Osteocyte (in vitro differentiated cells): ENCODE data around the gene ZNF662. TPM values are rescaled to one million over a fixed set of nuclear protein-coding genes. Genes with fewer than 3 reads are reported as not detected.

Source experiments
- DNase-seq: peaks from one replicate; pipeline ENCODE4 v3.0.0; 2021; ENCODE audit warnings: mixed read lengths; ENCODE audit not compliant: unreplicated experiment; ENCODE audit errors: extremely low spot score
- H3K27ac Mint-ChIP-seq: one replicate; pipeline ENCODE4 v1.8.0; 2021; ENCODE audit warnings: mild to moderate bottlenecking, mixed read lengths; ENCODE audit not compliant: unreplicated experiment
- H3K27me3 Mint-ChIP-seq: one replicate; pipeline ENCODE4 v1.8.0; 2021; ENCODE audit warnings: mixed read lengths; ENCODE audit not compliant: unreplicated experiment
- H3K36me3 Mint-ChIP-seq: one replicate; pipeline ENCODE4 v1.8.0; 2021; ENCODE audit warnings: mixed read lengths; ENCODE audit not compliant: unreplicated experiment
- H3K4me1 Mint-ChIP-seq: one replicate; pipeline ENCODE4 v1.8.0; 2021; ENCODE audit warnings: mixed read lengths; ENCODE audit not compliant: unreplicated experiment
- H3K4me3 Mint-ChIP-seq: one replicate; pipeline ENCODE4 v1.8.0; 2021; ENCODE audit warnings: mild to moderate bottlenecking, moderate library complexity, mixed read lengths; ENCODE audit not compliant: unreplicated experiment
- H3K9me3 Mint-ChIP-seq: one replicate; pipeline ENCODE4 v1.8.0; 2021; ENCODE audit warnings: mixed read lengths; ENCODE audit not compliant: unreplicated experiment
- long read RNA-seq: library from polyadenylated mRNA; unstranded; transcript quantifications from one replicate; pipeline ENCODE4 v2.0.0, GENCODE V29; 2021
- total RNA-seq: library from RNA; stranded (reverse); gene quantifications from 2 replicates; pipeline ENCODE4 v1.2.1, GENCODE V29; 2021
- TF ChIP-seq, protein P1 (sequence below): fragments of 200-600 bp; sonication (generic); IDR thresholded peaks from 2 replicates; pipeline ENCODE4 v1.5.0; 2021; ENCODE audit warnings: antibody characterized with exemption, mild to moderate bottlenecking, moderate library complexity

The ZNF662 gene
- total RNA-seq, result not detected in 2 replicates
- long read RNA-seq, result 0 reads

DNA sequence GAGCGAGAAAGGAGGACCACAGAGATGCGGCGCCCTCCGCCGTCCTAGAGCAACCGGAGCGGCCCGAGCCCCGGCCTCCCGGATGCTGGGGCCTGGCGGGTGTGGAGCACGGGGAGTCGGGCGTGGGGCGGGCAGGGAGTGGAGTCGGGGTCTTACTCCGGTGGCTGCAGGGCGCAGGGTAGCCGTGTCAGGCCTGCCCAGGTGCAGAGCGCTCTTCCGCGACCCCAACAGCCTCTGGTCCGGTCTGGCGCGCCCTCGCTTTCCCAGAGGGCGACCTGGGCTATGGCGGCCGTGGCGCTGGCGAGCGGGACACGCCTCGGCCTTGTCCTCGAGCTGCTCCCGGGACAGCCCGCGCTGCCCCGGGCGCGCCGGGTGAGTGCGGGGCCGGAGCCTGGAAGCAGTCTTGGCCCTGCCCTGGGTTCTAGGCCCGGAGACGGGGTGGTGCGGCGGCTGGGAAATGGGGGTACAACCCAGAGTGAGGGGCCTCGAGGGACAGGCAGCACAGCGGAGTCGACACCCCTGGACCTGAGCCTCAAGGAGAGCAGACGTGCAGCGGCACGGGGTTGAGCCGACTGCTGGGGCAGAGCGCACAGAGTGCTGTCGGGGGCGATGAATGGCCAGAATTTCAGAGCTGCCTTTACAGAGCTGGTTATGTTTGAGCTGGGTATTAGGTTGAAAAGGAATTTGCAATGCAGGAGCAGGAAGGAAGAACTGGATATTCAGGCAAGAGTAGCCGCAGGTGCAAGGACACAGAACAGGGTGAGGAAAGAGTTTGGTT is at the start of gene ZNF662:
Gene ZNF662 (plus strand): TSS at position 73 of the 778 bp plus-strand sequence. CDS start 1,973 bp downstream, outside the sequence.
- peaks cover 11% of the 10 kb centered on the region for H3K9me3 Mint-ChIP-seq
- TF ChIP-seq, protein P1, sequence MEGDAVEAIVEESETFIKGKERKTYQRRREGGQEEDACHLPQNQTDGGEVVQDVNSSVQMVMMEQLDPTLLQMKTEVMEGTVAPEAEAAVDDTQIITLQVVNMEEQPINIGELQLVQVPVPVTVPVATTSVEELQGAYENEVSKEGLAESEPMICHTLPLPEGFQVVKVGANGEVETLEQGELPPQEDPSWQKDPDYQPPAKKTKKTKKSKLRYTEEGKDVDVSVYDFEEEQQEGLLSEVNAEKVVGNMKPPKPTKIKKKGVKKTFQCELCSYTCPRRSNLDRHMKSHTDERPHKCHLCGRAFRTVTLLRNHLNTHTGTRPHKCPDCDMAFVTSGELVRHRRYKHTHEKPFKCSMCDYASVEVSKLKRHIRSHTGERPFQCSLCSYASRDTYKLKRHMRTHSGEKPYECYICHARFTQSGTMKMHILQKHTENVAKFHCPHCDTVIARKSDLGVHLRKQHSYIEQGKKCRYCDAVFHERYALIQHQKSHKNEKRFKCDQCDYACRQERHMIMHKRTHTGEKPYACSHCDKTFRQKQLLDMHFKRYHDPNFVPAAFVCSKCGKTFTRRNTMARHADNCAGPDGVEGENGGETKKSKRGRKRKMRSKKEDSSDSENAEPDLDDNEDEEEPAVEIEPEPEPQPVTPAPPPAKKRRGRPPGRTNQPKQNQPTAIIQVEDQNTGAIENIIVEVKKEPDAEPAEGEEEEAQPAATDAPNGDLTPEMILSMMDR, result no peak

DNA sequence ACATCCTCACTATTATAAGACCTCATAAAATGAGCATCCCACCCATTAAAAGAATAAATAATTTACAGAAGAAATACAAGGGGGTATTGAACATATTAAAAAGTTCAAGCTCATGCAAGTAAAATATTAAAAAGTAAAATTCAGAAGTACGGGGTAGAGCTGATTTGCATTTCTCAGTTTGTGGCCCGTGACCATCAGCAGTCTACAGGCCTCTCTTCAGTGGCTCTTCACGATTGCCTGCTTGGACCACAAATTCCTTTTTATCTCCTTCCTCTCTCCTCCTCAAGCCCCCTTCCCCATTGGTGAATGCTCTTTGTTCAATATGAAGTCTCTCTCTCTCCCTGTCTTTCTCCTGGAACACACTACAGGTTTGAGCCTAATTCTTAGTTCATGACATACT is 49.4 kb upstream of the ZNF662 start:
- H3K27ac Mint-ChIP-seq, result no peak overlapping the region
- H3K4me3 Mint-ChIP-seq, result no peak overlapping the region
- no peaks in the 10 kb centered on the region for H3K9me3 Mint-ChIP-seq
- H3K27me3 Mint-ChIP-seq, result peaks cover 39% of the 10 kb centered on the region
- no peak for DNase-seq
- no peaks in the 10 kb centered on the region for H3K36me3 Mint-ChIP-seq
- no peaks in the 10 kb centered on the region for H3K4me1 Mint-ChIP-seq
- TF ChIP-seq, protein P1, result no peak

More for the DNA sequence above, at the start of gene ZNF662:
- H3K27ac Mint-ChIP-seq, result no peak within 1 kb of the TSS
- no peaks in the 10 kb centered on the region for H3K36me3 Mint-ChIP-seq
- H3K4me1 Mint-ChIP-seq, result no peaks in the 10 kb centered on the region
- no peak for DNase-seq
- no peak within 1 kb of the TSS for H3K4me3 Mint-ChIP-seq
- H3K27me3 Mint-ChIP-seq, result no peaks in the 10 kb centered on the region

DNA sequence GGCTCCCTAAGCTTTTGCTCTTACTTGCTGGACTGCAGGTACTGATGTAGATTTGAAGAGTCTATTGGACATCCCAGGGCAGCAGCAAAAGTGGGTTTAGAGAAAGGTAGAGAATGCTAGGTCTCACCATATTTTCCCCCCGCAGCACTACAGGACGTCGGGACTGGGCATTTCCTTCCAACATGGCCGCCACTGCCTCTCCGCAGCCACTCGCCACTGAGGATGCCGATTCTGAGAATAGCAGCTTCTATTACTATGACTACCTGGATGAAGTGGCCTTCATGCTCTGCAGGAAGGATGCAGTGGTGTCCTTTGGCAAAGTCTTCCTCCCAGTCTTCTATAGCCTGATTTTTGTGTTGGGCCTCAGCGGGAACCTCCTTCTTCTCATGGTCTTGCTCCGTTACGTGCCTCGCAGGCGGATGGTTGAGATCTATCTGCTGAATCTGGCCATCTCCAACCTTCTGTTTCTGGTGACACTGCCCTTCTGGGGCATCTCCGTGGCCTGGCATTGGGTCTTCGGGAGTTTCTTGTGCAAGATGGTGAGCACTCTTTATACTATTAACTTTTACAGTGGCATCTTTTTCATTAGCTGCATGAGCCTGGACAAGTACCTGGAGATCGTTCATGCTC is 41.5 kb upstream of the ZNF662 start:
- Mint-ChIP-seq H3K27ac (no peak overlapping the region), H3K4me1 (no peaks in the 10 kb centered on the region), H3K9me3 (no peaks in the 10 kb centered on the region), H3K36me3 (no peaks in the 10 kb centered on the region), H3K27me3 (peaks cover 23% of the 10 kb centered on the region), H3K4me3 (no peak overlapping the region)
- TF ChIP-seq, protein P1, result no peak
- no peak for DNase-seq

DNA sequence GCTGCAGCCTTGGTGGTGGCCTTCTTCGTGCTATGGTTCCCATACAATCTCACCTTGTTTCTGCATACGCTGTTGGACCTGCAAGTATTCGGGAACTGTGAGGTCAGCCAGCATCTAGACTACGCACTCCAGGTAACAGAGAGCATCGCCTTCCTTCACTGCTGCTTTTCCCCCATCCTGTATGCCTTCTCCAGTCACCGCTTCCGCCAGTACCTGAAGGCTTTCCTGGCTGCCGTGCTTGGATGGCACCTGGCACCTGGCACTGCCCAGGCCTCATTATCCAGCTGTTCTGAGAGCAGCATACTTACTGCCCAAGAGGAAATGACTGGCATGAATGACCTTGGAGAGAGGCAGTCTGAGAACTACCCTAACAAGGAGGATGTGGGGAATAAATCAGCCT is 40.7 kb upstream of the ZNF662 start:
- no peaks in the 10 kb centered on the region for H3K36me3 Mint-ChIP-seq
- H3K9me3 Mint-ChIP-seq, result no peaks in the 10 kb centered on the region
- TF ChIP-seq, protein P1, result no peak
- no peak overlapping the region for H3K4me3 Mint-ChIP-seq
- DNase-seq, result no peak
- H3K4me1 Mint-ChIP-seq, result no peaks in the 10 kb centered on the region
- no peak overlapping the region for H3K27ac Mint-ChIP-seq
- peaks cover 22% of the 10 kb centered on the region for H3K27me3 Mint-ChIP-seq

DNA sequence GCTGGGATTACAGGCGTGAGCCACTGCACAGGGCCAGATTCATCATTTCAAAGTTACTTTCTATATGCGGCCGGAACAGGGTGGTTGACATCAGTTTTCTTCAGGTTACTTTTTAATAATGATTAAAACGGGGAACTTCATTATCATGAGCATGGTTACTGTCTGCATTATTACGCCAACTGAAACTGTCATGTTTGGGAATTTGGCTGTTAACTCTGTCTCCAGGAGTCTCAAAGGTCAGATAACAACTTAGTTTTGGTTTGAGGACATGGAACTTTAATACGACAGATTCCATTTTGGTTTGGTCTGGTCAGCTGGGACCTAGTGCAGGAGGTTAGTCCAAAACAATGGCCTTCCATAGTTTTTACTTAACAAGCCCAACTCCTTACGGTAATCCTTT is 38.8 kb upstream of the ZNF662 start:
- no peak for DNase-seq
- no peaks in the 10 kb centered on the region for H3K4me1 Mint-ChIP-seq
- TF ChIP-seq, protein P1, result no peak
- no peak overlapping the region for H3K4me3 Mint-ChIP-seq
- no peaks in the 10 kb centered on the region for H3K9me3 Mint-ChIP-seq
- no peak overlapping the region for H3K27ac Mint-ChIP-seq
- peaks cover 7% of the 10 kb centered on the region for H3K27me3 Mint-ChIP-seq
- H3K36me3 Mint-ChIP-seq, result no peaks in the 10 kb centered on the region
